Mesendoderm (in vitro differentiated cells): ENCODE results near the gene UGT1A4.

Experiments
- DNase-seq: peaks from one replicate; pipeline ENCODE4 v3.0.0; 2013
- H2AK5ac ChIP-seq: 2 replicates; pipeline ENCODE4 v1.6.1; 2013; ENCODE audit warnings: low read length, inconsistent platforms
- H2BK120ac ChIP-seq: 2 replicates; pipeline ENCODE4 v1.6.1; 2013; ENCODE audit warnings: low read depth, mild to moderate bottlenecking, low read length, moderate library complexity, mixed read lengths
- H2BK15ac ChIP-seq: replicated peaks from 2 replicates; pipeline ENCODE4 v1.6.1; 2013; ENCODE audit warnings: low read depth, mild to moderate bottlenecking, moderate library complexity
- H2BK5ac ChIP-seq: 2 replicates; pipeline ENCODE4 v1.6.1; 2013; ENCODE audit warnings: low read length, inconsistent platforms
- H3K18ac ChIP-seq: 2 replicates; pipeline ENCODE4 v1.6.1; 2013; ENCODE audit warnings: mild to moderate bottlenecking, low read length, mixed read lengths
- H3K23ac ChIP-seq: one replicate; pipeline ENCODE4 v1.6.1; 2013; ENCODE audit warnings: low read length
- H3K27ac ChIP-seq: 2 replicates; pipeline ENCODE4 v1.5.1; 2013; ENCODE audit warnings: low read depth, mild to moderate bottlenecking, inconsistent platforms, low read length, moderate library complexity
- H3K27me3 ChIP-seq: 2 replicates; pipeline ENCODE4 v1.6.1; 2013; ENCODE audit warnings: low read length, control low read depth, mild to moderate bottlenecking, inconsistent platforms; ENCODE audit not compliant: insufficient read depth, poor library complexity
- H3K36me3 ChIP-seq: 2 replicates; pipeline ENCODE4 v1.6.1; 2013; ENCODE audit warnings: low read length, inconsistent platforms; ENCODE audit not compliant: control insufficient read depth, insufficient read depth
- H3K4ac ChIP-seq: one replicate; pipeline ENCODE4 v1.6.1; 2013; ENCODE audit warnings: low read depth, mild to moderate bottlenecking, low read length, moderate library complexity
- H3K4me1 ChIP-seq: 2 replicates; pipeline ENCODE4 v1.6.1; 2013; ENCODE audit warnings: low read depth, low read length, inconsistent platforms; ENCODE audit not compliant: control insufficient read depth
- H3K4me2 ChIP-seq: 2 replicates; pipeline ENCODE4 v1.6.1; 2013; ENCODE audit warnings: low read length
- H3K4me3 ChIP-seq: 2 replicates; pipeline ENCODE4 v1.5.1; 2013; ENCODE audit warnings: mild to moderate bottlenecking, low read length
- H3K56ac ChIP-seq: one replicate; pipeline ENCODE4 v1.6.1; 2013; ENCODE audit warnings: low read length
- H3K79me1 ChIP-seq: 2 replicates; pipeline ENCODE4 v1.6.1; 2013; ENCODE audit warnings: low read length, inconsistent platforms
- H3K79me2 ChIP-seq: 2 replicates; pipeline ENCODE4 v1.6.1; 2013; ENCODE audit warnings: mild to moderate bottlenecking, low read length; ENCODE audit not compliant: control insufficient read depth, insufficient read depth
- H3K9ac ChIP-seq: 2 replicates; pipeline ENCODE4 v1.6.1; 2013; ENCODE audit warnings: low read length, inconsistent platforms
- H4K5ac ChIP-seq: one replicate; pipeline ENCODE4 v1.6.1; 2013; ENCODE audit warnings: low read length
- H4K8ac ChIP-seq: one replicate; pipeline ENCODE4 v1.6.1; 2013; ENCODE audit warnings: low read depth, mild to moderate bottlenecking, control low read depth, low read length, moderate library complexity
- WGBS: extraction: QIAGEN DNeasy Blood & Tissue Kit; methylation state at CpG from one replicate; pipeline ENCODE4 v1.1.7; 2013; ENCODE audit warnings: low lambda C conversion rate, missing lambda C conversion rate; ENCODE audit not compliant: insufficient coverage; ENCODE audit errors: extremely low coverage; 5-methylcytosine and 5-hydroxymethylcytosine counted together

Gene UGT1A4

DNA sequence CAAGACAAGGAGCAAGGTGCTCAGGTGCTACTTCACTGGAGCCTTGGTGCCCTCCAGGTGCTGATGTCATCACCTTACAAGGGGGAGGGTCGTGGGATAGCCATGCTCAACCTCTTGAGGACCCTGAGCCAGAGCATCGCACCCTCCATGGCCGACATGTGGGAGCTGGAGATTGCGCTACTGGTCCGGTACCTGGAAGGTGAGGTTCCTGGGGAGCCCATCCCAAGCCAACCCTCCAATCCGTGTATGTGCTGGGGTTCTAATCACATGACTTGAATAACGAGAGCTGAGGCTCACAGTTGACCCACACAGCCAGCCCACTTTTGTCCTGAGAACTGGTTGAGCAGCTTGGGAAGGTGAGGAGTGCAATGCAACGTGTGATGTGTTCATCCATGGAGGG is 85.5 kb downstream of the UGT1A4 start:
- no peaks in the 10 kb centered on the region for H3K4me1 ChIP-seq
- no peak overlapping the region for H3K56ac ChIP-seq
- no peaks in the 10 kb centered on the region for H3K27me3 ChIP-seq
- no peak overlapping the region for H2BK120ac ChIP-seq
- WGBS = no CpG with 5 or more reads among the region's 8 CpGs
- H3K9ac ChIP-seq = no peak overlapping the region
- no peaks in the 10 kb centered on the region for H3K79me2 ChIP-seq
- no peak overlapping the region for H2BK15ac ChIP-seq
- no peak overlapping the region for H4K8ac ChIP-seq
- H2AK5ac ChIP-seq = no peak overlapping the region
- no peak overlapping the region for H3K4me2 ChIP-seq
- H3K27ac ChIP-seq = no peak overlapping the region
- no peak overlapping the region for H3K4me3 ChIP-seq
- H3K79me1 ChIP-seq = no peaks in the 10 kb centered on the region
- H2BK5ac ChIP-seq = no peak overlapping the region
- no peak overlapping the region for H3K23ac ChIP-seq
- H3K36me3 ChIP-seq = no peaks in the 10 kb centered on the region
- no peak for DNase-seq
- H3K4ac ChIP-seq = no peak overlapping the region
- H3K18ac ChIP-seq = no peak overlapping the region
- H4K5ac ChIP-seq = no peak overlapping the region

DNA sequence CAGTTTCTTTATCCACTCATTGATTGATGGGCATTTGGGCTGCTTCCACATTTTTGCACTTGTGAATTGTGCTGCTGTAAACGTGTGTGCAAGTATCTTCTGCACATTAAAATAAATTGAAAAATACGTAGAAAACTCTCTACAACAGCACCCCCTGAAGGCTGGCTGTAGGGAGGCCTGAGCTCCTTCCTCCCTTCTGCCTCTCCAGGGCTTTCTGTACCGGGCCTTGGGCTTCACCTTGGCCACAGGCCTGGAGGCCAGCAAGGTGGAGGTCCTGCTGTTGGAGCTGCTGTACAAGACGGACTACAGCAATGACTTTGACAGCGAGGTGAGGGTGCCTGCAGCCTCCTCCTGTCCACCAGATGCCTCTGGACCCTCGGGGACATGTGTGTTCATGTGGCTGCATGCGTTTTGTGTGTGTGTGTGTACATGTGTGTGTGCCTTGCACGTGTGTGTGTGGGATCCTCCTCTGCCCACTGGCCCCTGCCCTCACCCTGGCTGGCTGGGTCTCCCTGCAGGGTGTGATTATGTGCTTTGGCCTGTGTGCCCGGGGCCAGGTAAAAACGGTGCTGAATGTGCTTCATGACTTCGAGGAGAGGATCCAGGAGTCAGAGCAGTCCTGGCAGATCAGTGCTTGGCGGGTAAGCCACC is 88.8 kb downstream of the UGT1A4 start:
- no peaks in the 10 kb centered on the region for H3K79me2 ChIP-seq
- H3K9ac ChIP-seq = no peak overlapping the region
- no peak overlapping the region for H3K56ac ChIP-seq
- no peaks in the 10 kb centered on the region for H3K4me1 ChIP-seq
- H2AK5ac ChIP-seq = no peak overlapping the region
- no peak overlapping the region for H3K27ac ChIP-seq
- WGBS = no CpG with 5 or more reads among the region's 12 CpGs
- no peak overlapping the region for H2BK15ac ChIP-seq
- no peak overlapping the region for H3K4ac ChIP-seq
- H3K23ac ChIP-seq = no peak overlapping the region
- no peak for DNase-seq
- no peak overlapping the region for H4K8ac ChIP-seq
- no peak overlapping the region for H3K4me2 ChIP-seq
- no peak overlapping the region for H2BK5ac ChIP-seq
- no peaks in the 10 kb centered on the region for H3K27me3 ChIP-seq
- no peaks in the 10 kb centered on the region for H3K36me3 ChIP-seq
- no peak overlapping the region for H2BK120ac ChIP-seq
- no peaks in the 10 kb centered on the region for H3K79me1 ChIP-seq
- no peak overlapping the region for H4K5ac ChIP-seq
- no peak overlapping the region for H3K4me3 ChIP-seq
- no peak overlapping the region for H3K18ac ChIP-seq

DNA sequence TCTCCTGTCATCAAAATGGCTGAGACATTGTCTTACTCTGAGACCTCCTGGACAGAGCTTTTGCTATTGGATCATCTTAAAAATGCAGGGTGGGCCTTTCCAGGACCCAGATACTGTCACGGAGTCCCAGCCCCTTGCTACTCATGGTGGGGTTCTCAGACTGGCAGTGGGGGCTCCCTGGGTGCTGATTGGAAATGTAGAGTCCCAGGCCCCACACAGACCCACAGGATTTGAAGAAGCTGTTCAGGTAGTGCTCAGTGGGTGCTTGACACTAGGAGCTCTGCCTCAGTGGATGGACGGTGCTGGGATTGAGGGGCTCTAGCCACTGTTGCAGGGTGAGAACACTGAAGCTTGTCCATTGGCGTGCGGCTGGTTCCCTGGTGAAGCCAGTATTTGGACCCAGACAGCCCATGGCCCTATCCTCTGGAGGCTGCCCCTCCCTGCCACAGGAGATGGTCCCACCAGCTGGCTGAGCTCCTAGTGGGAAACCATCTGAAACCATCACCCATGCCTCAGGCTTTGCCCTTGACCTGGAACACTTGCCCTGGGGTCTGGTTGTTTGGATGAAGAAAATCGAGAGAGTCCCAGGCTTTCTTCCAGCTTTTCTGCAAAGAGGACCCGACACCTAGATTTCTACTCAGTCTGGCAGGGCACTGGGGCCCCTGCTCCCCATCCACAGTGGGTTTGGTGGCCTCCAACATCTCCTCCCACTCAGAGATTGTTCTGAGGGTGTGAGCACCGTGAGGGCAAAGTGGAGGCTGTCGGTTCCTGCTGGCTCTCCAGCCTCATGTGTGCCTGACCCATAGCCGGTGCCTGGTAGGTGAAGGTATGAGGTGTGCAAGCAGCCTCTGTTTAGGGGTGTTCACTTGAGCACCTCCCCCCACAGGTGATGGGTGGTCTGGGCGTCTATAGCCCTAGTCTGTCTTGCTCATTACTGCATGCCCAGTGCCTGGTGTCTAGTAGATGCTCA is 89.7 kb downstream of the UGT1A4 start:
- no peak overlapping the region for H4K8ac ChIP-seq
- no peak overlapping the region for H3K9ac ChIP-seq
- no peak overlapping the region for H4K5ac ChIP-seq
- no peak overlapping the region for H3K27ac ChIP-seq
- H3K56ac ChIP-seq = no peak overlapping the region
- no peak overlapping the region for H3K4ac ChIP-seq
- H3K36me3 ChIP-seq = no peaks in the 10 kb centered on the region
- H2BK5ac ChIP-seq = no peak overlapping the region
- no peaks in the 10 kb centered on the region for H3K27me3 ChIP-seq
- no peak for DNase-seq
- H3K4me3 ChIP-seq = no peak overlapping the region
- H2BK120ac ChIP-seq = no peak overlapping the region
- H3K4me2 ChIP-seq = no peak overlapping the region
- H3K23ac ChIP-seq = no peak overlapping the region
- H3K79me1 ChIP-seq = no peaks in the 10 kb centered on the region
- H3K4me1 ChIP-seq = no peaks in the 10 kb centered on the region
- H2AK5ac ChIP-seq = no peak overlapping the region
- H3K18ac ChIP-seq = no peak overlapping the region
- WGBS = no CpG with 5 or more reads among the region's 10 CpGs
- H2BK15ac ChIP-seq = no peak overlapping the region
- no peaks in the 10 kb centered on the region for H3K79me2 ChIP-seq

DNA sequence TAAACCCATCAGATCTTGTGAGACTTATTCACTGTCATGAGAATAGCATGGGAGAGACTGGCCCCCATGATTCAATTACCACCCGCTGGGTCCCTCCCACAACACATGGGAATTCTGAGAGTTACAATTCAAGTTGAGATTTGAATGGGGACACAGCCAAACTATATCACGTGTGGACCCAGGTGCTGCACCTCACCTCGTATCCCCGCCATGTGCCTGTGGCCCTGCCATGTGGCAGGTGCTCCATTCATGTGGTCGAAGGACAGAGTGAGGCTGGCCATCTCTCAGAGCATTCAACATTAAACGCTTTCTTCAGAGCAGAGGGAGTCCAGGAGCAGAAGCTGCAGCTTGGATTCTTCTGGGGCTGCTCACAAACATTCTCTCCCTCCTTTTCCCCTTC is 91.8 kb downstream of the UGT1A4 start:
- H3K36me3 ChIP-seq = no peaks in the 10 kb centered on the region
- no peak overlapping the region for H3K23ac ChIP-seq
- no peak overlapping the region for H3K4ac ChIP-seq
- no peak for DNase-seq
- no peak overlapping the region for H2BK120ac ChIP-seq
- H4K5ac ChIP-seq = no peak overlapping the region
- H3K27me3 ChIP-seq = no peaks in the 10 kb centered on the region
- H3K18ac ChIP-seq = no peak overlapping the region
- no peak overlapping the region for H3K4me2 ChIP-seq
- no peaks in the 10 kb centered on the region for H3K79me1 ChIP-seq
- no peak overlapping the region for H4K8ac ChIP-seq
- WGBS = no CpG with 5 or more reads among the region's 6 CpGs
- no peak overlapping the region for H2BK5ac ChIP-seq
- H2BK15ac ChIP-seq = no peak overlapping the region
- H3K27ac ChIP-seq = no peak overlapping the region
- H3K4me1 ChIP-seq = no peaks in the 10 kb centered on the region
- no peak overlapping the region for H3K4me3 ChIP-seq
- no peak overlapping the region for H2AK5ac ChIP-seq
- H3K79me2 ChIP-seq = no peaks in the 10 kb centered on the region
- H3K56ac ChIP-seq = no peak overlapping the region
- H3K9ac ChIP-seq = no peak overlapping the region

DNA sequence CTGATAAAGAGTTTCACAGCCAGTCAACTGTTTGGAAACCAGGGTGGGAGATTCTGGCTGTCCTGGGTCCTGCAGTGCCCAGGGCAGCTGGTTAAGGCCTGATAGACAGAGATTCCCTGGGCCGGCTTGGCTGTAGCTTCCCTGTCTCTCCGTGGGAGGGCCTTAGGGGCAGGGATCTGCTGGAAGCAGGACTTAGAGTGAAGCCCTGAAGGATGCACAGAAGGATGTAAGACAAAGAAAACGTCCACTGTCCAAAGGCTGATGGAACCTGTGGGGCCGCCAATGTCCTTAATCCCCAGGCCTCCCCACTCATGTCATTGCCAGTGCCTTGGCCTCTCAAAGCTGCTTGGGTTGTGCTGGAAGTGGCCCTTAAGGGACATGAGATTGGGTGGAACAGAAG is 92.6 kb downstream of the UGT1A4 start:
- Histone ChIP-seq H2AK5ac (no peak overlapping the region), H3K18ac (no peak overlapping the region), H3K23ac (no peak overlapping the region), H3K36me3 (no peaks in the 10 kb centered on the region), H3K79me1 (no peaks in the 10 kb centered on the region), H3K56ac (no peak overlapping the region), H2BK5ac (no peak overlapping the region), H4K8ac (no peak overlapping the region), H3K27ac (no peak overlapping the region), H3K27me3 (no peaks in the 10 kb centered on the region), H3K4me1 (no peaks in the 10 kb centered on the region), H2BK15ac (no peak overlapping the region), H3K79me2 (no peaks in the 10 kb centered on the region), H4K5ac (no peak overlapping the region), H2BK120ac (no peak overlapping the region), H3K4ac (no peak overlapping the region), H3K4me3 (no peak overlapping the region), H3K9ac (no peak overlapping the region), H3K4me2 (no peak overlapping the region)
- WGBS = no CpG with 5 or more reads among the region's 4 CpGs
- DNase-seq = no peak
